Gastrocnemius medialis (tissue), 4 donors: Measurements from ENCODE around the gene MACROD2.

Source experiments
- POLR2A ChIP-seq, 2 donors: fragments of 450-650 bp; IDR thresholded peaks; one replicate each; pipeline ENCODE4 v1.6.1; 2017; ENCODE audit warnings: antibody characterized with exemption in 2 of 2, mild to moderate bottlenecking in 2 of 2, moderate library complexity in 2 of 2
- TF ChIP-seq, protein P1 (sequence below), 5 experiments: fragments of 450-650 bp in 3 of 5; fragments of 200-600 bp in 2 of 5; sonication (generic) in 2 of 5; IDR thresholded peaks in 4 of 5; conservative IDR thresholded peaks in 1 of 5; 1 replicate in 4 of 5; 2 replicates in 1 of 5; pipeline ENCODE4 v1.5.1; 2016 to 2019; ENCODE audit warnings: antibody characterized with exemption in 5 of 5, mild to moderate bottlenecking in 3 of 5, moderate library complexity in 3 of 5

DNA sequence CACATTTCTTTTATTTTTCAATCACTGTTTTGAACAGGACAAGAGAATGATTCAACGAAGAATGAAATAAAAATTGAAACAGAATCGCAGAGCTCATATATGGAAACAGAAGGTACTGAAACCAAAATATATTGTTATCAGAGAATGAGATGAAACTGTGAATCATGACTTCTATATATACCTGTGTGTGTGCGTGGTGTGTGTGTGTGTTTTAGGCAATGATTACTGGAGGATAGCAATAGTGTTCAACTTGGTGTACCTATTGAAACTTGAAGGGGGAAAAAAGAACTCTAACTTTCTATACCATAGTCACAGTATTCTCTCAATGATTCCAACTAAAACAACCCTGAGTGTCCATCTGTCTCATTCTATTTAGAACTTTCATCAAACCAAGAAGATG lies 1991.4 kb downstream of the MACROD2 start:
- TF ChIP-seq POLR2A (IDR thresholded peaks at IDR 0.05): no peak
- TF ChIP-seq, protein P1, sequence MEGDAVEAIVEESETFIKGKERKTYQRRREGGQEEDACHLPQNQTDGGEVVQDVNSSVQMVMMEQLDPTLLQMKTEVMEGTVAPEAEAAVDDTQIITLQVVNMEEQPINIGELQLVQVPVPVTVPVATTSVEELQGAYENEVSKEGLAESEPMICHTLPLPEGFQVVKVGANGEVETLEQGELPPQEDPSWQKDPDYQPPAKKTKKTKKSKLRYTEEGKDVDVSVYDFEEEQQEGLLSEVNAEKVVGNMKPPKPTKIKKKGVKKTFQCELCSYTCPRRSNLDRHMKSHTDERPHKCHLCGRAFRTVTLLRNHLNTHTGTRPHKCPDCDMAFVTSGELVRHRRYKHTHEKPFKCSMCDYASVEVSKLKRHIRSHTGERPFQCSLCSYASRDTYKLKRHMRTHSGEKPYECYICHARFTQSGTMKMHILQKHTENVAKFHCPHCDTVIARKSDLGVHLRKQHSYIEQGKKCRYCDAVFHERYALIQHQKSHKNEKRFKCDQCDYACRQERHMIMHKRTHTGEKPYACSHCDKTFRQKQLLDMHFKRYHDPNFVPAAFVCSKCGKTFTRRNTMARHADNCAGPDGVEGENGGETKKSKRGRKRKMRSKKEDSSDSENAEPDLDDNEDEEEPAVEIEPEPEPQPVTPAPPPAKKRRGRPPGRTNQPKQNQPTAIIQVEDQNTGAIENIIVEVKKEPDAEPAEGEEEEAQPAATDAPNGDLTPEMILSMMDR (IDR thresholded peaks at IDR 0.05 in 4 of 5, conservative IDR thresholded peaks at IDR 0.05 in 1 of 5): no peak
